ENCODE results near the gene BTN1A1.
"Not testable (repeated sequence)": the region's sequence is repeated elsewhere in the genome, so short reads cannot be mapped to it uniquely, and the experiment has no call there.

The BTN1A1 gene

GRCh38 chr6:26457806-26458688, 42.1 kb upstream of the BTN1A1 start, which contains the start of gene BTN2A1:
BTN2A1 (plus strand) TSS chr6:26457955; CDS start chr6:26458637, 682 bp downstream.
- peak within 1 kb of the TSS; percentile 91 for H3K27ac ChIP-seq
- no peaks in the 10 kb centered on the region for H3K27me3 ChIP-seq (ENCODE audit: insufficient read depth, low read depth, severe bottlenecking)
- H3K36me3 ChIP-seq: peaks cover 39% of the 10 kb centered on the region
- TF ChIP-seq CTCF (IDR thresholded peaks at IDR 0.05; ENCODE audit: low read depth, low read length): peak; percentile 18; the same call in 1 of the 2 replicates
- no peaks in the 10 kb centered on the region for H3K9me3 ChIP-seq (ENCODE audit: severe bottlenecking)
- H3K4me3 ChIP-seq (ENCODE audit: low read depth, low read length): peak within 1 kb of the TSS; percentile 91
- DNase-seq: peak; percentile 91

DNA sequence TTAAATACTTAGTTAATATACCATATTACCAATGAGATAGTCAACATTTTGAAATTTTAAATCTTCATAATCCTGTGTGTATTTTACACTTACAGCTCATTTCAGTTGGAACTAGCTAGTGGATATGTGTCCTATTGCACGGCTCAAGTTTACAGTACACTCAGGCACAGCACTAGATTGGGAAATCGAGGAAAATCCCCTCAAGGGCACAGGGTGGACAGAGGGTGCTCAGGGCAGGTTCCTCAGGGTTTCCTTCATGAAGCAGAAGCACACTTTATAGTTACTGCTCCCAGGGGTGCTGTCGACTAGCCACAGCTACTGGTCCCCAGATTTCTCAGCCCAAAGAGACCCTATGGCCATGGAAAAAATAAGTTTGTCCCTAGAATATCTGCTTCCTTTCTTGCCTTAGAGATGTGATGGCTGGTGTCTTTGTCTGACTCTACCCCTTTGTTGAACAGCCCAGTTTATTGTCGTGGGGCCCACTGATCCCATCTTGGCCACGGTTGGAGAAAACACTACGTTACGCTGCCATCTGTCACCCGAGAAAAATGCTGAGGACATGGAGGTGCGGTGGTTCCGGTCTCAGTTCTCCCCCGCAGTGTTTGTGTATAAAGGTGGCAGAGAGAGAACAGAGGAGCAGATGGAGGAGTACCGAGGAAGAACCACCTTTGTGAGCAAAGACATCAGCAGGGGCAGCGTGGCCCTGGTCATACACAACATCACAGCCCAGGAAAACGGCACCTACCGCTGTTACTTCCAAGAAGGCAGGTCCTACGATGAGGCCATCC, 40.9 kb upstream of the BTN1A1 start:
- no peak for DNase-seq

GRCh38 chr6:26461353-26461752, 38.8 kb upstream of the BTN1A1 start:
- peaks cover 71% of the 10 kb centered on the region for H3K36me3 ChIP-seq
- not testable (repeated sequence) for H3K4me3 ChIP-seq (ENCODE audit: low read depth, low read length); DNase-seq; H3K9me3 ChIP-seq (ENCODE audit: severe bottlenecking); H3K27ac ChIP-seq; H3K27me3 ChIP-seq (ENCODE audit: insufficient read depth, low read depth, severe bottlenecking)

More for the DNA sequence above, 40.9 kb upstream of the BTN1A1 start:
- Histone ChIP-seq H3K27ac (no peak overlapping the region), H3K4me3 (ENCODE audit: low read depth, low read length) (no peak overlapping the region), H3K9me3 (ENCODE audit: severe bottlenecking) (no peaks in the 10 kb centered on the region), H3K36me3 (peaks cover 51% of the 10 kb centered on the region), H3K27me3 (ENCODE audit: insufficient read depth, low read depth, severe bottlenecking) (no peaks in the 10 kb centered on the region)
- no peak for TF ChIP-seq CTCF (IDR thresholded peaks at IDR 0.05; ENCODE audit: low read depth, low read length)

DNA sequence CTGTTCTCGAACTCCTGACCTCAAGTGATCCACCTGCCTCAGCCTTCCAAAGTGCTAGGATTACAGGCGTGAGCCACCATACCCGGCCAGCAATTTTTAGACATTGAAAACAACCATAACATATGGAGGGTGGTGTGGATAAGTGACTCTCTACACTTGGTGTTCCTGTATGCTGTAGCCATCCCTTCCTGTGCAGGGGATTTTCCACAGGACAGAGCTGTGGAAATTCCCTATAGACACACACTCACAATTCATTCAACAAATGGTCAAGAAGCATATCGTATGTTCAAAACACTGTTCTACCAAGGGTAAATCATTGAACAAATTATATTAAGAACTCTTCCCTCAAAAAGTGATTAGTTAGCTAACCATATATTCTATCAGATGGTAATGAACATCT, 36.1 kb upstream of the BTN1A1 start:
- no peak for DNase-seq
- Histone ChIP-seq H3K27ac (no peak overlapping the region), H3K9me3 (ENCODE audit: severe bottlenecking) (no peaks in the 10 kb centered on the region), H3K4me3 (ENCODE audit: low read depth, low read length) (no peak overlapping the region), H3K27me3 (ENCODE audit: insufficient read depth, low read depth, severe bottlenecking) (no peaks in the 10 kb centered on the region), H3K36me3 (peaks cover 94% of the 10 kb centered on the region)
- no peak for TF ChIP-seq CTCF (IDR thresholded peaks at IDR 0.05; ENCODE audit: low read depth, low read length)

- TF ChIP-seq CTCF (IDR thresholded peaks at IDR 0.05; ENCODE audit: low read depth, low read length): no peak
- H3K36me3 ChIP-seq: peaks cover 96% of the 10 kb centered on the region
- no peak overlapping the region for H3K4me3 ChIP-seq (ENCODE audit: low read depth, low read length)
- no peak for DNase-seq
- no peaks in the 10 kb centered on the region for H3K9me3 ChIP-seq (ENCODE audit: severe bottlenecking)
- no peak overlapping the region for H3K27ac ChIP-seq
- H3K27me3 ChIP-seq (ENCODE audit: insufficient read depth, low read depth, severe bottlenecking): no peaks in the 10 kb centered on the region
These were observed 35.5 kb upstream of the BTN1A1 start for GRCh38 chr6:26464416-26465131.

Measured in WERI-Rb-1 (cell line).